Subcutaneous abdominal adipose tissue (tissue), 5 donors: ENCODE results near the gene KLK14.

Experiments used
- H3K27ac ChIP-seq: one replicate; pipeline ENCODE4 v1.7.0; 2013; ENCODE audit warnings: low read depth, mild to moderate bottlenecking, inconsistent platforms, low read length, moderate library complexity
- H3K27me3 ChIP-seq, 5 donors: one replicate each; pipeline ENCODE4 v1.7.0; 2013; ENCODE audit warnings: low read length in 5 of 5, inconsistent platforms in 1 of 5; ENCODE audit not compliant: control insufficient read depth in 5 of 5, insufficient read depth in 4 of 5
- H3K36me3 ChIP-seq, 5 donors: one replicate each; pipeline ENCODE4 v1.7.0; 2013; ENCODE audit warnings: low read length in 5 of 5; ENCODE audit not compliant: control insufficient read depth in 5 of 5, insufficient read depth in 5 of 5
- H3K4me1 ChIP-seq, 5 donors: one replicate each; pipeline ENCODE4 v1.7.0; 2013; ENCODE audit warnings: low read length in 5 of 5, mild to moderate bottlenecking in 3 of 5, moderate library complexity in 1 of 5; ENCODE audit not compliant: control insufficient read depth in 5 of 5, insufficient read depth in 5 of 5
- H3K4me3 ChIP-seq, 5 donors: one replicate each; pipeline ENCODE4 v1.7.0; 2013; ENCODE audit warnings: low read length in 5 of 5, low read depth in 1 of 5
- H3K9ac ChIP-seq, 5 donors: one replicate each; pipeline ENCODE4 v1.7.0; 2013; ENCODE audit warnings: low read length in 5 of 5, mild to moderate bottlenecking in 4 of 5, moderate library complexity in 3 of 5
- H3K9me3 ChIP-seq, 5 donors: one replicate each; pipeline ENCODE4 v1.7.0; 2013; ENCODE audit warnings: low read length in 5 of 5; ENCODE audit not compliant: control insufficient read depth in 5 of 5
- donor health status: healthy.
- donor health status: healthy.
- donor health status: healthy.
- donor health status: healthy.
- donor health status: healthy.

Gene KLK14

GRCh38 chr19:51060973-51061372, 21.7 kb downstream of the KLK14 start:
- peaks cover 4 to 31% (median 19%) of the 10 kb centered on the region in 5 donors for H3K27me3 ChIP-seq
- H3K9me3 ChIP-seq, result no peaks in the 10 kb centered on the region
- H3K9ac ChIP-seq, result no peak overlapping the region
- H3K4me3 ChIP-seq, result no peak overlapping the region
- H3K27ac ChIP-seq, result no peak overlapping the region
- H3K4me1 ChIP-seq, result peaks cover 0 to 6% (median 0%) of the 10 kb centered on the region in 5 donors
- H3K36me3 ChIP-seq, result no peaks in the 10 kb centered on the region

DNA sequence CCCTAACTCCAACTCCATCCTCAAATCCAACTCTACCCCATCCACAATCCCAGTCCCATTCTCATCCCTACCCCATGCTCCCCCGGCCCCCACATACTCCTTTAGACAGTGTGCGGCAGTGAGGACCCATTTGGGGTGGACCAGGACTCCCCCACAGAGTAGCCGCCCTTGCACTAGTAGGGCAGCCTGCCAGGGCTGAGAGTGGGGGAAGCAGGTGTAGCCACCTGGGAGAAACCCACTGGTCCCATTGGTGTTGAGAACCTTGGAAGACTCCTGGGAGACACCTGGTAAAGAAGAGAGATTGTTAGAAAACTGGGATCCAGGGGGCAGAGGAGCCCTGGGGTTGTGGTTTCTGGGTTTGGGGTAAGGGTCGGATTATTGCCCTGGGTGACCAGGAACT, 22.4 kb downstream of the KLK14 start:
- Histone ChIP-seq H3K9me3 (no peaks in the 10 kb centered on the region), H3K36me3 (no peaks in the 10 kb centered on the region), H3K4me3 (no peak overlapping the region), H3K9ac (no peak overlapping the region), H3K27ac (no peak overlapping the region), H3K4me1 (peaks cover 0 to 6% (median 0%) of the 10 kb centered on the region in 5 donors), H3K27me3 (peaks cover 0 to 27% (median 13%) of the 10 kb centered on the region in 5 donors)

DNA sequence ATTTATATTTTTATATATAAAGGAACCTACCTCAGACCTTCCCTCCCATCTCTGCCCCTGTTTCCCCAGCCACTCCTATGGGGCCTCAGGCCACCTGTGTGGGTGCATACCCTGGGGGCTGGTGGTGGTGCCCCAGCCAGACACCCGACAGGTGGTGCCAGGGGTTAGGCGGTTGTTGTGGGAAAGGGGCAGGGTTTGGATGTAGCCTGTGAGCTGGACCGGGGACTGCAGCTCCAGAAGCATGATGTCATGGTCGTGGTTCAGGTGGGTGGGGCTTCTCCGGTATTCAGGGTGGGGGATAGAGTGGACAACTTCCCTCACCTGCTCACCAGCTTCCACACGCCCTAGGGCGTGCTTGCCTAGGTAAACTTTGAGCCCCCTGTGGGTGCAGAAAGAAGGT, 23.0 kb downstream of the KLK14 start:
- H3K4me1 ChIP-seq, result peaks cover 0 to 2% (median 0%) of the 10 kb centered on the region in 5 donors
- peaks cover 0 to 26% (median 10%) of the 10 kb centered on the region in 5 donors for H3K27me3 ChIP-seq
- no peak overlapping the region for H3K9ac ChIP-seq
- H3K4me3 ChIP-seq, result no peak overlapping the region
- H3K9me3 ChIP-seq, result no peaks in the 10 kb centered on the region
- H3K36me3 ChIP-seq, result no peaks in the 10 kb centered on the region
- H3K27ac ChIP-seq, result no peak overlapping the region

- Histone ChIP-seq H3K27me3 (peaks cover 4 to 29% (median 15%) of the 10 kb centered on the region in 5 donors), H3K4me3 (no peak overlapping the region), H3K4me1 (no peaks in the 10 kb centered on the region), H3K9ac (no peak overlapping the region), H3K9me3 (no peaks in the 10 kb centered on the region), H3K27ac (no peak overlapping the region), H3K36me3 (no peaks in the 10 kb centered on the region)
Observed at GRCh38 chr19:51055866-51056265, 26.8 kb downstream of the KLK14 start.

- Histone ChIP-seq H3K27ac (no peak overlapping the region), H3K4me3 (no peak overlapping the region), H3K9me3 (peaks cover 0 to 7% (median 0%) of the 10 kb centered on the region in 5 donors), H3K36me3 (no peaks in the 10 kb centered on the region), H3K4me1 (peaks cover 0 to 3% (median 0%) of the 10 kb centered on the region in 5 donors), H3K9ac (no peak overlapping the region), H3K27me3 (peaks cover 0 to under 1% (median 0%) of the 10 kb centered on the region in 5 donors)
Observed at GRCh38 chr19:51047031-51047335, 35.7 kb downstream of the KLK14 start.

DNA sequence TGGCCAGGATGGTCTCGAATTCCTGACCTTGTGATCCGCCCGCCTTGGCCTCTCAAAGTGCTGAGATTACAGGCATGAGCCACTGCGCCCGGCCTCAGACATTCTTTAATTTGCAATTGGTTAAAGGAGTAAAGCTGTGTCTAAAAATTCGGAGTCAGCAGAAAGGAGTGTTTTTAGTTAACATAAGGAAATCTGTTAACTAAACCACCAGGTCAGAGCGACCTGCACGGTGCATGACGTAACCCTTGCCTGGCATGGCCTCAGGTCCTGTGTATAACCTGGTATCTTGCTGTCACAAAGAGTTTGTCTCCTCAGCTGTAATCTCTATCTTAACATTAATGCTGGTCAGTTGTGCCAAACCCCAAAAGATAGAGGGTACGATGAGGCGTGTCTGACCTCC, 38.4 kb downstream of the KLK14 start:
- Histone ChIP-seq H3K9ac (no peak overlapping the region), H3K27ac (no peak overlapping the region), H3K4me3 (no peak overlapping the region), H3K27me3 (no peaks in the 10 kb centered on the region), H3K4me1 (peaks cover 0 to 3% (median 0%) of the 10 kb centered on the region in 5 donors), H3K9me3 (peaks cover 0 to 2% (median 0%) of the 10 kb centered on the region in 5 donors), H3K36me3 (no peaks in the 10 kb centered on the region)

DNA sequence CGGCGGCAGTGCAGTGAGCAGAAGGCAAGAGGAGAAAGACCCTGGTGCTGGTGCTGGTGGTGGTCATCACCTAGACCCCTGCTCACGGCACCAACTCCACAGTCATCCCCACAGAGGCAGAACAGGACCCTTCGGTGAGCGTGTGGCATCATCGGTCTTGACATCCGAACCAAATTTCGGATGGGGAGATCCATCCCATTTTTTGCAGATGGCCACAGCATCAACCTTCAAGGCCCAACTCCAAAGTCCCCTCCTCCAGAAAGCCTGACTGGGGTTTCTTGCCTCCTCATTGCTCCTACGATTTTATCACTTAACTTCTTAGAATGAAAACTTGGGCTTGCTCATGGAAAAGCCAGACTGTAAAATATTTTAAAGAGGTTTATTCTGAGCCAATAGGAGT, 39.2 kb downstream of the KLK14 start:
- Histone ChIP-seq H3K27ac (no peak overlapping the region), H3K4me3 (no peak overlapping the region), H3K36me3 (no peaks in the 10 kb centered on the region), H3K4me1 (peaks cover 0 to 3% (median 0%) of the 10 kb centered on the region in 5 donors), H3K9ac (no peak overlapping the region), H3K9me3 (no peaks in the 10 kb centered on the region), H3K27me3 (no peaks in the 10 kb centered on the region)

DNA sequence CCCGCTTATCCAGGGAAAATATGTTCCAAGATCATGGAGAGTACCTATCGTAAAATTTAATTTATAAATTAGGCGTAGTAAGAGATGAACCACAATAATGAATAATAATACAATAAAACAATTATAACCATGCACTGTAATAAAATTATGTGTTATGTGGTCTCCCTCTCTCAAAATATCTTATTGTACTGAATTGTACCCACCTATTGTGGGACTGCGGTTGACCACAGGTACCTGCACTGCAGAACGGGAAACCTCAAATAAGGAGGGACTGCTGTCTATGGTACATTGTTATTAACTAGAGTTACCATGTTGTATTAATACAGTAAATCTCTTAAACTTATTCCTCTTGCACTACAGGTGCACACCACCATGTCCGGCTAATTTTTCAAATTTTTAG, 42.5 kb downstream of the KLK14 start:
- Histone ChIP-seq H3K27ac (no peak overlapping the region), H3K36me3 (no peaks in the 10 kb centered on the region), H3K27me3 (peaks cover 0 to 2% (median 1%) of the 10 kb centered on the region in 5 donors), H3K9ac (no peak overlapping the region), H3K4me1 (no peaks in the 10 kb centered on the region), H3K9me3 (no peaks in the 10 kb centered on the region), H3K4me3 (no peak overlapping the region)

GRCh38 chr19:51036519-51036918, 46.2 kb downstream of the KLK14 start:
- no peak overlapping the region for H3K27ac ChIP-seq
- no peaks in the 10 kb centered on the region for H3K36me3 ChIP-seq
- H3K4me3 ChIP-seq, result no peak overlapping the region
- no peaks in the 10 kb centered on the region for H3K9me3 ChIP-seq
- H3K27me3 ChIP-seq, result peaks cover 0 to 17% (median 10%) of the 10 kb centered on the region in 5 donors
- no peaks in the 10 kb centered on the region for H3K4me1 ChIP-seq
- no peak overlapping the region for H3K9ac ChIP-seq

- H3K36me3 ChIP-seq, result no peaks in the 10 kb centered on the region
- peaks cover 10 to 21% (median 20%) of the 10 kb centered on the region in 5 donors for H3K27me3 ChIP-seq
- no peak within 1 kb of the TSS for H3K4me3 ChIP-seq
- H3K27ac ChIP-seq, result no peak within 1 kb of the TSS
- no peak within 1 kb of the TSS for H3K9ac ChIP-seq
- no peaks in the 10 kb centered on the region for H3K4me1 ChIP-seq
- no peaks in the 10 kb centered on the region for H3K9me3 ChIP-seq
Observed at GRCh38 chr19:51034704-51035103, 48.0 kb downstream of the KLK14 start, which contains the start of gene KLK12. Gene KLK12, minus strand, starts transcription at chr19:51035002. Its CDS starts 381 bp downstream, at chr19:51034621.

- Histone ChIP-seq H3K9ac (no peak overlapping the region), H3K9me3 (no peaks in the 10 kb centered on the region), H3K27ac (no peak overlapping the region), H3K36me3 (no peaks in the 10 kb centered on the region), H3K4me3 (no peak overlapping the region), H3K27me3 (peaks cover 14 to 36% (median 31%) of the 10 kb centered on the region in 5 donors), H3K4me1 (no peaks in the 10 kb centered on the region)
Observed at GRCh38 chr19:51031880-51032225, 50.8 kb downstream of the KLK14 start.
